ENCODE measurements around the gene PIGQ.

Gene PIGQ

DNA sequence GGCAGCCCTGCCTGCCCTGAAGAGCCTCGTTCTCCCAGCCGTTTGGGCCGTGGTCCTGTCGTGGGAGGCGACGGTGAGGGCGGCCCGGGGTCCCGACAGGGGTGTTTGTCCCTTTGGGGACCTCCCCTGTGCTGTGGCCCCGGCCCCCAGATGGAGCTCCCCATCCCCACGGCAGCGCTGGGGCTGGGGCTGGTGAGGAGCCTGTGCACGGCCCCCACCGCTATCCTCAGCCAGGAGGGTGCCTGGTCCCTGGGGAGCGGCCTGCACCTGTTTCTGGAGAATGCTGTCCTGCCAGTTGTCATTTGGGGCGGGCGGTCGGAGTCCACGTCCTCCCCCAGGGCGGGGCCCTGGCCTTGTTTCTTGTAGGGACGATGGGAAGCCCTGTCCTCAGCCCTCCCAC is 35.6 kb upstream of the PIGQ start:
- DNase-seq (ENCODE audit: low spot score) = no peak

DNA sequence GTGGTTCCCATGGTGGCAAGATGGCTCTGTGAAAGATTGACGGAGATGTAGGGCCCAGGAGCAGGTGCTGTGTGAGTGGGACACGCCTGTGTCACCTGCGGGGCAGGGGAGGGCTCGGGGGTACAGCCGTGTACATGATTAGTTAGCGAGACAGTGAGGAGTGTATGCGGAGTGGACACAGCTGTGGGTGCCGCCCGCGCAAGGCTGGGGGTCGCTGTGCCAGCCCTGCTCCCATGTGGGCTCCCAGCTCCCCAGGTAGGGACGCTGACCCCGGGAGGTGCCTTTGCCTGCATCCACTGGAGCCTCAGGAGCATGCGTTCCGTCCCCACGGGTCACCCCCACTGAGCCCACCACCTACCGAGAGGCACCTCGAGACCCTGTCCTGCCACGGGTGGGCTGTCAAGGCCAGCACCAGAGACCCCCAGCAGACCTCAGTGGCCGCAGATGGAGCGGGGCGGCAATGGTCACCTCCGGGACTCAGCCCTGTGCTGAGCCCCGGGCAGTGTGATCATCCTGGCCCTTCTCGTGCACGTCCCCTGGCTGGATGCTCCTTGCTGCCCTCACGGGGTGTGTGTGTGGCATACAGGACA is 34.8 kb upstream of the PIGQ start:
- DNase-seq (ENCODE audit: low spot score) = no peak

- no peak for DNase-seq (ENCODE audit: low spot score)
These were observed 34.0 kb upstream of the PIGQ start for GRCh38 chr16:535446-536405.

DNA sequence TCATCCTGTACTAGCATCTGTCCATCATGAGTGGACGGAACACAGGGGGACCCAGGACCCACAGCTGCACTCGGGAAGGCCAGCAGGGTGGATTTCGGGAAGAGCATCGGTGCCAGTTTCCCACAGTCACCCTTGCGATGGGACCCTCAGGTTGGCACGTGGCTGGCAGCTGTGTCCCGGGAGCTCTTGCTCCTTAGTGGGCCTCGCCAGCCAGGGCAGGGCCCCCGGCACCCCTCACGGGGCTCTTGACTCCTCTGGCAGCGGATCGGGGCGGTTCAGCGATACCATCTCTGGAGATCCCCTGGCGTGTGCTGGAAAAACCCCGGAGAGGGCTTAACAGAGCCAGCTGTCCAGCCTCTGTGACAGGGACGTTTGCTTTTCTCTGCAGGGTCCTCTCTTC is 33.0 kb upstream of the PIGQ start:
- DNase-seq (ENCODE audit: low spot score) = no peak

GRCh38 chr16:537415-538335 is 32.1 kb upstream of the PIGQ start:
- DNase-seq (ENCODE audit: low spot score) = no peak

GRCh38 chr16:539901-540530 is 29.8 kb upstream of the PIGQ start:
- DNase-seq (ENCODE audit: low spot score) = no peak

DNA sequence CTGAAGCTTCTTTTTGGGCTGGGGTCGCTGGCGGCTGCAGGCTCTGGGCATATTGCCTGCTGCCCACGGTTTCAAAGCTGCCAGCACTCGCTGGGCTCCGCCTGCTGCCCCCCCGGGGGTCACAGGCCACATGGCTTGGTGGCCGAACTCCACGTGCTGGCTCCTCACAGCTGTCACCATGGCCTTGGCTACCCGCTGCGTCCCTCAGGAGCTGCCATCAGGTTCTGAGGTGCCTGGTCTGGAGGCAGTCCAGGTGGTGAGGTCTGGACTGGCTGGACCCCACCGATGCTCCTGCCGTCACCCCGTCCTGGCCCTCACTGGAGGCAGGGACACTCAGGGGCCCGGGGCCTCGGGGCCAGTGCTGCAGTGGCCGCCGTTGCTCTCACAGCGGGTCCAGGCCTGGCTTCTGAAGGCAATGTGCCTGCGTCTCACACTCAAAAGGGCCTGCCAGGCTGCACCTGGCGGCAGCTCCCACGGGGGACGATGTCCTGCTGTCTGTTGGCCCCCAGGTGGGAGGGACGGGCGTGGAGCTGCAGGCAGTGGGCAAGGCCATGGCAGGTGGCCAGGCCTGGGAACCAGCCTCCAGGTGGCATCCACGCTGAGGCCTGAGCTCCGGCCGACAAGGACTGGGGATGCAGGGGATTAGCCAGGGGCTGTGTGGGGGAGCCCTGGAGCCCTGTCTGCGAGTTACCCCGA is 29.0 kb upstream of the PIGQ start:
- DNase-seq (ENCODE audit: low spot score) = no peak

- DNase-seq (ENCODE audit: low spot score) = peak; percentile 50
These were observed 26.2 kb upstream of the PIGQ start for GRCh38 chr16:543301-544164.

DNA sequence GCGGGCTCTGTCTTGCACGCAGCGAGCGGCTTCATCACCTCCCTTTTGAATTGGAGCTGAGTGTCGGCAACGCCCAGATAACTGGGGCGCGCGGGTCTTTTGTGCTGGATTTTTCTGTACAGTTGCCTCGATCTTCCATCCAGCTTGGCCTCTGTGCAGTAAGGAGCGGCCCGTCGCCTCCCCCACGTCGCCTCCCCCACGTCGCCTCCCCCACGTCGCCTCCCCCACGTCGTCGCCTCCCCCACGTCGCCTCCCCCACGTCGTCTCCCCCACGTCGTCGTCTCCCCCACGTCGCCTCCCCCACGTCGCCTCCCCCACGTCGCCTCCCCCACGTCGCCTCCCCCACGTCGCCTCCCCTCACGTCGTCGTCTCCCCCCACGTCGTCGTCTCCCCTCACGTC is 25.3 kb upstream of the PIGQ start:
- no peak for DNase-seq (ENCODE audit: low spot score)

DNA sequence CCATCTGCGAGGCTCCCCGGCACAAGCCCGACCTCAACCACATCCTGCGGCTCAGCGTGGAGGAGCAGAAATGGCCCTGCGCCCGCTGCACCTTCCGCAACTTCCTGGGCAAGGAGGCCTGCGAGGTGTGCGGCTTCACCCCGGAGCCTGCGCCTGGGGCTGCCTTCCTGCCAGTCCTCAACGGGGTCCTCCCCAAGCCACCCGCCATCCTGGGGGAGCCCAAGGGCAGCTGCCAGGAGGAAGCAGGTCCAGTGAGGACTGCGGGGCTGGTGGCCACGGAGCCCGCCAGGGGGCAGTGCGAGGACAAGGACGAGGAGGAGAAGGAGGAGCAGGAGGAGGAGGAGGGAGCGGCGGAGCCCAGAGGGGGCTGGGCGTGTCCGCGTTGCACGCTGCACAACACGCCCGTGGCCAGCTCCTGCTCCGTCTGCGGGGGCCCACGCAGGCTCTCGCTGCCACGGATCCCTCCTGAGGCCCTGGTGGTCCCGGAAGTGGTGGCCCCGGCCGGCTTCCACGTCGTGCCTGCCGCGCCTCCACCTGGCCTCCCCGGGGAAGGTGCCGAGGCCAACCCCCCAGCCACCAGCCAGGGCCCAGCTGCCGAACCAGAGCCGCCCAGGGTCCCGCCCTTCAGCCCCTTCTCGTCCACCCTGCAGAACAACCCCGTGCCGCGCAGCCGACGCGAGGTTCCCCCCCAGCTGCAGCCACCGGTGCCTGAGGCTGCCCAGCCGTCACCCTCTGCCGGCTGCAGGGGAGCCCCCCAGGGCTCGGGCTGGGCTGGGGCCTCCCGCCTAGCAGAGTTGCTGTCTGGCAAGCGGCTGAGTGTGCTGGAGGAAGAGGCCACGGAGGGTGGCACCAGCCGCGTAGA is 22.6 kb upstream of the PIGQ start:
- DNase-seq (ENCODE audit: low spot score) = peak; percentile 57

- DNase-seq (ENCODE audit: low spot score) = no peak
These were observed 21.2 kb upstream of the PIGQ start for GRCh38 chr16:548586-548985.

DNA sequence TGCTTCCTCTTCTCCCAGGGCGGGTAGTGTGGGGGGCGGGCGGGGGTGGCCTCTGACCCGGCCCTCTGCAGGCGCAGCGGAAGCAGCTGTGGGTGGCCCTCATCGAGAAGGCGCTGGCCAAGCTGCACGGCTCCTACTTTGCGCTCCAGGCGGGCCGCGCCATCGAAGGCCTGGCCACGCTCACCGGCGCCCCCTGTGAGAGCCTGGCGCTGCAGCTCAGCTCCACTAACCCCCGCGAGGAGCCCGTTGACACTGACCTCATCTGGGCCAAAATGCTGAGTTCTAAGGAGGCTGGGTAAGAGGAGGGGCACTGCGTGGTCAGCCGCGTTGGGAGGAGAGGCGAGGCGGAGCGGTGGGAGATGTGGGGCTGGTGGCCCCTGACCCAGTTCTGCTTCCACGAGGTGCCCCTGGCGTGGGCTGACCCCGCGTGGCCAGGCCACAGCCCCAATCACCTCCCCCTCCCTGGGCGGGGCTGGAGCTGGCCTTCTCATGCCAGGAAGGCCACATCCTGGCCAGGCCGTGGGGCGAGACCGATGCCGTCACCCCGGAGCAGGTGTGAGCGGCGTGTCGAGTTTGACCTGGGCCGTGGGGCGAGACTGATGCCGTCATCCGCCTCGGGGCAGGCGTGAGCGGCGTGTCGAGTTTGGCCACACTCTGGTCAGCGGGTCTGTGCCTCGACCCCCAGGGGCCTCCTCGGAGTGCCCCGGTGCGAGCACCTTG is 20.1 kb upstream of the PIGQ start:
- DNase-seq (ENCODE audit: low spot score) = no peak

DNA sequence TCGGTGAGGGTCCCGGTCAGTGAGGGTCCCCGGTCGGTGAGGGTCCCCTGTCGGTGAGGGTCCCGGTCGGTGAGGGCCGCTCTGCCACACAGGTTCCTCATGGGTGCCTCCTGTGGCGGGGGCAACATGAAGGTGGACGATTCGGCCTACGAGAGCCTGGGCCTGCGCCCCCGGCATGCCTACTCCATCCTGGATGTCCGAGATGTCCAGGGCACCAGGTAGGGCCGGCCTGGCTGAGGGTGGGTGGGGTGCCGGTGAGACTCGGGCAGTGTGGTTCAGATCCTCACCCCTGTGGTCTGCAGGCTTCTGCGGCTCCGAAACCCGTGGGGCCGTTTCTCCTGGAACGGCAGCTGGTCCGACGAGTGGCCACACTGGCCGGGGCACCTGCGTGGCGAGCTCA is 18.6 kb upstream of the PIGQ start:
- DNase-seq (ENCODE audit: low spot score) = no peak

DNA sequence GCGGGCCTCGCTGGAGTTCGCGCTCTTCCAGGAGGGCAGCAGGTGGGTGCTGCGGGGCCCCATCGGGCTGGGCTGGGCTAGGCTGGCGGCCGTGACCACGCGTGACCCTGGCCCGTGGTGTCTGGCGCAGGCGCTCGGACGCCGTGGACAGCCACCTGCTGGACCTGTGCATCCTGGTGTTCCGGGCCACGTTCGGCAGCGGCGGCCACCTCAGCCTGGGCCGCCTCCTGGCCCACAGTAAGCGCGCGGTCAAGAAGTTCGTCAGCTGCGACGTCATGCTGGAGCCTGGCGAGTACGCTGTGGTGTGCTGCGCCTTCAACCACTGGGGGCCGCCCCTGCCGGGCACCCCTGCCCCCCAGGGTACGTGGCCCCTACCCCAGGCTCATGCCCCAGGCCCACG is 17.6 kb upstream of the PIGQ start:
- no peak for DNase-seq (ENCODE audit: low spot score)

DNA sequence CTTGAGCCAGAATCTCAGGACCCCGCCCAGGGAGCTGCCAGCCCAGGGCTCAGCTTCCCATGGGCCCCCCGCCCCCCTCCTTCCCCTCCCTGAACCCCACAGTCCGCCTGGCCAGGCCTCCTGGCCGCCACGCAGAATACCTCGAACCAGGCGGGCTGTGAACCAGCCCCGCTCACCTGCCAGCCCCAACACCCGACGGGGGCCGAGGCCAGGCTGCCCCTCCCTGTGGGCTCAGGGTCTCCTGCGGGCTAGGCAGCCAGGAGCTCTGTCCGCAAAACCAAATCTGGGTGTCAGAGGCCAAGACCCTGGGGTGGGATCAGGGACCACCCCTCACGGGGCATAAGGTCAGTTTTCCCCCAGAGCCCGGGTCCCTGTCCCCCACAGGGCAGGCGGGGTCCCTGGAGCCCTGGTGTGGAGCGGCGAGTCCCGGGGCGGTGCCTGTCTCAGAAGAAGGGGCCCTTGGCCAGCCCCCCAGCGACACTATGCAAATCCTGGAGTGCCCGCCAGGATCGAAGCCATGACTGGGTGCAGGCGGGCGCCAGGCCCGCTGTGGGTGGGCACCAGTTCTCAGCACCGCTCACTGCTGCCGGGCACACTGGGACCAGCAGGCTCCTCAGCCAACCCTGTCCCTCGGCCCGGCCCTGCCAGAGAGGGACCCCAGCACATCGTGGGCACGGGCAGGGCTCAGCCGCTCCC is 16.0 kb upstream of the PIGQ start:
- no peak for DNase-seq (ENCODE audit: low spot score)

DNA sequence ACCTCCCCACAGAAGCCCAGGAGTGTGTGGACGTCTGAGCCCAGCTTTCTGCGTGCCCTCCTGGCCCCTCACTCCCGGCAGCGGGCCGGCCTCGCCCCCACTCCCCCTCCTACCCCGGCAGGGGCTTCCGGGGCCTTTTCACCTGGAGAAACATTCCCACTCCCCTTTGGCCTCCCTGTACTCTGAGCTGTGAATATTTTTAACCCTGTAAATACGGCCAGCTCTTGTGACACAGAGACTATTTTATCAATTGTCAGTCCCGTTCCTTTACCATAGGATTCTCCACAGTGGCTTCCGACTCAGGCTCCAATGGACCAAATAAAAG is 15.5 kb upstream of the PIGQ start:
- no peak for DNase-seq (ENCODE audit: low spot score)

DNA sequence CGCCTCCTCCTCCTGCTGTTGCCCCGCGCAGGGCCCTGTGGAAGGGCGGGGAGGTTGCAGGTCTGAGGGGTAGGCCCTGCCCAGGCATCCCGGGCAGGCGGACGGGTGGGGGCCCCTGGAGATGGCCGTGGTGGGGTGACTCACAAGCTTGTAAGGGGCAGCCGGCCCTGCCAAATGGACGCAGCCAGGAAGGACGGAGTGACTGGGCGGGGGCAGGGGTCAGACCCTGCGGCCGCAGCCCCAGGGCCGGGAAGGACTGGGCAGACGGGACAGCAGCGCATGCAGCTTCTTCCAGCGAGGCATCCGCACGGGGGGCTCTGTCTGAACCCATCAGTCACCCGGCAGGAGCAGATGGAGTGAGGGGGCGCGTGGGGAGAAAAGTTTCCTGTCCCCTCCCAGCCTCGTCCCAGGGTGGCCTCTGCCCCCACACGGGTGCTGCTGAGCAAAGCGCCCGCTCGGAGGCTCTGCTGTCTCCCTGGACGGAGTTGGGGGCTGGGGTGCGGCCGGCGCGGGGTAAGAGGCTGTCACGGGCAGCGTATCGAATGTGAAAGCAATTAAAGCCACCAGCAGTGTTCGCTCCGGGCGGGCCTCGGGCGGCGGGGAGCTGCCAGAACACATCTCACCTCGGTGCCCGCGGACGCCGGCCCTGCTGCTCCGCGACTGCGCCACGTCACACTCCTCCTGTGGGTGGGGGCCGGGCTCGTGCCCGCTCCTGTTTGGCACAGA is 15.0 kb upstream of the PIGQ start:
- DNase-seq (ENCODE audit: low spot score) = no peak
